Stomach (tissue), 9 donors: Measurements from ENCODE around the gene SCN1A. TPM values are rescaled to one million over a fixed set of nuclear protein-coding genes. Genes with fewer than 3 reads are reported as not detected.

ENCODE experiments used
- DNase-seq, 2 donors: peaks; one replicate each; pipeline versions ENCODE4 v3.0.0 to v3.0.0-alpha.2; 2013 to 2019
- H3K27ac ChIP-seq, 5 donors: fragments of 200-600 bp in 4 of 5; sonication (generic) in 4 of 5; one replicate each; pipeline ENCODE4 v1.5.1; 2013 to 2019; ENCODE audit warnings: mild to moderate bottlenecking in 1 of 5, moderate library complexity in 1 of 5
- H3K27me3 ChIP-seq, 3 donors: fragments of 200-600 bp; sonication (generic); one replicate each; pipeline ENCODE4 v1.5.1; 2017 to 2019; ENCODE audit warnings: mixed run types in 1 of 3
- H3K36me3 ChIP-seq, 4 donors: fragments of 200-600 bp; sonication (generic); 1 replicate in 3 of 4; 2 replicates in 1 of 4; pipeline ENCODE4 v1.5.1; 2016 to 2019
- H3K4me1 ChIP-seq, 4 donors: fragments of 200-600 bp; sonication (generic); one replicate each; pipeline ENCODE4 v1.5.1; 2016 to 2019
- H3K4me3 ChIP-seq, 4 donors: fragments of 200-600 bp; sonication (generic) in 3 of 4; one replicate each; pipeline ENCODE4 v1.5.1; 2016 to 2019; ENCODE audit warnings: mild to moderate bottlenecking in 1 of 4
- H3K9me3 ChIP-seq, 4 donors: fragments of 200-600 bp; sonication (generic); one replicate each; pipeline ENCODE4 v1.5.1; 2016 to 2019
- EP300 ChIP-seq: sonication (generic); formaldehyde crosslinking; IDR thresholded peaks from one replicate; pipeline ENCODE4 v1.6.1; 2017; ENCODE audit warnings: antibody characterized with exemption
- POLR2A ChIP-seq, 4 donors: fragments of 450-650 bp; IDR thresholded peaks; one replicate each; pipeline ENCODE4 v1.6.1; 2016; ENCODE audit warnings: antibody characterized with exemption in 4 of 4, control low read depth in 2 of 4, mild to moderate bottlenecking in 1 of 4, moderate library complexity in 1 of 4
- POLR2AphosphoS5 ChIP-seq, 3 donors: sonication (generic); formaldehyde crosslinking; IDR thresholded peaks; one replicate each; pipeline ENCODE4 v1.6.1; 2016; ENCODE audit warnings: antibody characterized with exemption in 3 of 3
- WGBS, 5 donors: extraction: QIAGEN DNeasy Blood & Tissue Kit in 3 of 5; methylation state at CpG; one replicate each; pipeline versions ENCODE4 v1.1.5 to v1.1.7; 2013 to 2018; 5-methylcytosine and 5-hydroxymethylcytosine counted together
- intact Hi-C: fragments of 100-400 bp; cut with DNase I; formaldehyde crosslinking; loops from one replicate; pipeline ENCODE4 v1.15.1; 2023; ENCODE audit warnings: low total_unique reads
- polyA plus RNA-seq, 3 donors: library from polyadenylated mRNA; stranded (reverse); fragments of 200-250 nt; gene quantifications; one replicate each; pipeline ENCODE4 v1.2.3, GENCODE V29; 2013
- total RNA-seq, 5 donors: library from RNA; depleted of rRNA; stranded (reverse); fragments of >200 nt; gene quantifications; one replicate each; pipeline versions ENCODE4 v1.1.0 to v1.2.3, GENCODE V29; 2014 to 2016
- TF ChIP-seq, protein P1 (sequence below), 7 experiments: fragments of 450-650 bp in 4 of 7; fragments of 200-600 bp in 3 of 7; sonication (generic) in 3 of 7; IDR thresholded peaks; one replicate each; pipeline ENCODE4 v1.5.1; 2016 to 2019; ENCODE audit warnings: antibody characterized with exemption in 7 of 7, control low read depth in 2 of 7, mild to moderate bottlenecking in 1 of 7
- donor health status: healthy with polysubstance abuse.
- donor health status: Bipolar disorder and iron deficiency.
- donor health status: healthy.

The SCN1A gene
- total and polyA plus RNA-seq, 8 donors, result under 0.01 to 1.5 TPM; not detected in 6

DNA sequence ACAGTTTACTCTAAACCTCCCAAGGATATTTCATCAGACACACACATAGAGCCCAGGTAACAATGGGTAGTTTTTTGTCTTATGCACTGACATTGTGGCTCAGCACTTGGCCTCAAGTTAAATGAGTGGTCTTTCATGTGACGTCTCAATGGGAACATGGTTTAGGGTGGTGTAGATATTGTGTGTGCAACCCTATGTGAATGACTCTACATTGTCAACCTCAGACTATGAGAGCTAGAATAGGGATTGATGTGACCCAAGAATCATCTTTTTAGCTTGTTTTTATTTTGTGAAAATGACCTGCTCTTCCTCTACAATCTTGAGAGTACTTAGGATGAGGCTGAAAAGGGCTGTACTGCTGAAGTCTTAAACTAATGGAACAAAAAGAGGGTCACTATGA, 86.2 kb downstream of the SCN1A start:
- intact Hi-C loops, result no loop called here
- Histone ChIP-seq H3K36me3 (no peaks in the 10 kb centered on the region), H3K4me1 (no peaks in the 10 kb centered on the region), H3K27ac (no peak overlapping the region), H3K4me3 (no peak overlapping the region), H3K27me3 (peaks cover 0 to 3% (median 0%) of the 10 kb centered on the region in 3 donors), H3K9me3 (no peaks in the 10 kb centered on the region)
- TF ChIP-seq, protein P1, sequence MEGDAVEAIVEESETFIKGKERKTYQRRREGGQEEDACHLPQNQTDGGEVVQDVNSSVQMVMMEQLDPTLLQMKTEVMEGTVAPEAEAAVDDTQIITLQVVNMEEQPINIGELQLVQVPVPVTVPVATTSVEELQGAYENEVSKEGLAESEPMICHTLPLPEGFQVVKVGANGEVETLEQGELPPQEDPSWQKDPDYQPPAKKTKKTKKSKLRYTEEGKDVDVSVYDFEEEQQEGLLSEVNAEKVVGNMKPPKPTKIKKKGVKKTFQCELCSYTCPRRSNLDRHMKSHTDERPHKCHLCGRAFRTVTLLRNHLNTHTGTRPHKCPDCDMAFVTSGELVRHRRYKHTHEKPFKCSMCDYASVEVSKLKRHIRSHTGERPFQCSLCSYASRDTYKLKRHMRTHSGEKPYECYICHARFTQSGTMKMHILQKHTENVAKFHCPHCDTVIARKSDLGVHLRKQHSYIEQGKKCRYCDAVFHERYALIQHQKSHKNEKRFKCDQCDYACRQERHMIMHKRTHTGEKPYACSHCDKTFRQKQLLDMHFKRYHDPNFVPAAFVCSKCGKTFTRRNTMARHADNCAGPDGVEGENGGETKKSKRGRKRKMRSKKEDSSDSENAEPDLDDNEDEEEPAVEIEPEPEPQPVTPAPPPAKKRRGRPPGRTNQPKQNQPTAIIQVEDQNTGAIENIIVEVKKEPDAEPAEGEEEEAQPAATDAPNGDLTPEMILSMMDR (IDR thresholded peaks at IDR 0.05), result no peak
- TF ChIP-seq EP300 (no peak), POLR2AphosphoS5 (IDR thresholded peaks at IDR 0.05) (no peak), POLR2A (IDR thresholded peaks at IDR 0.05) (no peak)
- no peak for DNase-seq
- WGBS, 5 donors, result 91 to 96% (median 95%) methylated on average over 1 of the region's 1 CpG

DNA sequence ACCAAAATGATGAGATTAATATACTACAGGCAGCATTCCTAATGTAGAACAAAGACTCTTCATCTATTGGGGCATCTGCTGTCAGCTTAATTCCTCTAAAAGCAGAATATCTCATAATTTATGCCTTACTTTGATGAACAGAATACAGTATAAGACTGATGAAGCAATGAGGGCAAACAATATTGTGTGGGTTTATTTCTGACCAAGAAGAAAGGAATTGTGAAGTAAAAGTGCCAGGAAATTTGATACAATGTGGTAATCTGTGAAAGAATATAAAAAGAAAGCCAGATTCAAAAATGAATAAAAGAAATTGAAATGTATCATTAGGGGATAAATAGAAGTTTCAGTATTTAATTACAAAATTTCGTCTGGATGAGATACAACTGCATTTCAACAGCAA, 95.5 kb downstream of the SCN1A start:
- Histone ChIP-seq H3K27me3 (no peaks in the 10 kb centered on the region), H3K36me3 (no peaks in the 10 kb centered on the region), H3K4me1 (no peaks in the 10 kb centered on the region), H3K4me3 (no peak overlapping the region), H3K9me3 (no peaks in the 10 kb centered on the region), H3K27ac (no peak overlapping the region)
- TF ChIP-seq POLR2A (IDR thresholded peaks at IDR 0.05), result no peak
- TF ChIP-seq, protein P1 (IDR thresholded peaks at IDR 0.05), result no peak
- TF ChIP-seq EP300, result no peak
- TF ChIP-seq POLR2AphosphoS5 (IDR thresholded peaks at IDR 0.05), result no peak
- no peak for DNase-seq
- 0 to 41% (median 2%) methylated on average over 1 of the region's 1 CpG for WGBS, 5 donors
- intact Hi-C loops, result no loop called here

DNA sequence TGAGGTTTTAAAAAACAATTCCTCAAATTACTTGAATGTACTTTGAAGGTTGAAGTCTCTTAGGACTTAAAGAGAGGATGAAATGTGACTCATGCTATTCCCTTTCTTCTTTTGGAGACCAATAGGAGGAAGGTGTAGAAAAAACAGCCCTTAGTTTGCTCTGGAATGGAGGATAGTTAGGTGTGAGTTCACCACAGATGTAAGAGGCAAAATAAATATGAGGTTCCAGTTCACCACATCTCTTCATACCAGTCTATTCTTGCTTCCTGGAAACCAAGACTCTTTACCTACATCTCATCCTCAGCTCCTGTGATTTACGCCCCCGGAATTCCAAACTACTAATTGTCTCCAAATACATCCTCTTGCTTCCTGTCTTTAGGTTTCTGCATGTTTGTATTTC, 96.8 kb downstream of the SCN1A start:
- DNase-seq, result no peak
- H3K4me1 ChIP-seq, result no peaks in the 10 kb centered on the region
- no peak for TF ChIP-seq EP300
- TF ChIP-seq, protein P1 (IDR thresholded peaks at IDR 0.05), result no peak
- no peak for TF ChIP-seq POLR2AphosphoS5 (IDR thresholded peaks at IDR 0.05)
- no peak for TF ChIP-seq POLR2A (IDR thresholded peaks at IDR 0.05)
- WGBS, 5 donors, result 67 to 93% (median 87%) methylated on average over 2 of the region's 2 CpGs
- intact Hi-C loops, result no loop called here
- H3K27me3 ChIP-seq, result no peaks in the 10 kb centered on the region
- H3K27ac ChIP-seq, result no peak overlapping the region
- no peaks in the 10 kb centered on the region for H3K9me3 ChIP-seq
- no peaks in the 10 kb centered on the region for H3K36me3 ChIP-seq
- no peak overlapping the region for H3K4me3 ChIP-seq

DNA sequence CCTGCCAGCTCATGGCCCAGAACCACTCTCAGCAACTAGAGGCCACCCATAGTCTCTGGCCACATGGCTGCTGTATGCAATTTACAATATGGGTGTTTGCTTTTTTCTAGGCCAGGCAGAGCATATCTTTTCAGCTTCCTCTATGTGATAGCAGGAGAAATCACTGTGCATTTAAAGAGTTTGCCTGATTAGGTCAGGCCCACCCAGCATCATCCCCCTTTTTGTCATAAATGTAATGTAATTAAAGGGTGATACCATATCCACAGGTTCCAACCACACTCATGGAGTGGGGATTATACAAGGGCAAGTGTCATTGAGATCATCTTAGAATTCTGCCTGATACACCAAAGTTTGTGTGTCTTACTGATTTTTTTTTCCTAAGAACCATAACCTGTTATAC, 102.5 kb downstream of the SCN1A start:
- no peak overlapping the region for H3K27ac ChIP-seq
- TF ChIP-seq EP300, result no peak
- TF ChIP-seq POLR2A (IDR thresholded peaks at IDR 0.05), result no peak
- TF ChIP-seq POLR2AphosphoS5 (IDR thresholded peaks at IDR 0.05), result no peak
- TF ChIP-seq, protein P1 (IDR thresholded peaks at IDR 0.05), result no peak
- no peak for DNase-seq
- intact Hi-C loops, result no loop called here
- H3K36me3 ChIP-seq, result no peaks in the 10 kb centered on the region
- no peak overlapping the region for H3K4me3 ChIP-seq
- no peaks in the 10 kb centered on the region for H3K4me1 ChIP-seq
- H3K27me3 ChIP-seq, result no peaks in the 10 kb centered on the region
- no peaks in the 10 kb centered on the region for H3K9me3 ChIP-seq
